NB4 (cell line): ENCODE data around the gene PFKFB3.

ENCODE experiments used
- DNase-seq: peaks from one replicate; pipeline ENCODE4 v3.0.0; 2010; ENCODE audit warnings: low read depth
- H3K4me3 ChIP-seq: one replicate; pipeline ENCODE4 v1.5.1; 2011; ENCODE audit warnings: mild to moderate bottlenecking, low read depth, low read length, moderate library complexity
- CTCF ChIP-seq: IDR thresholded peaks from one replicate; pipeline ENCODE4 v1.5.1; 2012; ENCODE audit warnings: low read depth, low read length
- MYC ChIP-seq: IDR thresholded peaks from 2 replicates; pipeline ENCODE4 v1.6.1; 2011; ENCODE audit warnings: low read depth, low read length
- POLR2A ChIP-seq: IDR thresholded peaks from 2 replicates; pipeline ENCODE4 v1.6.1; 2011; ENCODE audit warnings: mild to moderate bottlenecking; ENCODE audit not compliant: insufficient read length; ENCODE audit errors: extremely low read depth
- TF ChIP-seq, protein P1 (sequence below): IDR thresholded peaks from 2 replicates; pipeline ENCODE4 v1.6.1; 2011; ENCODE audit warnings: low read depth, low read length

The PFKFB3 gene

DNA sequence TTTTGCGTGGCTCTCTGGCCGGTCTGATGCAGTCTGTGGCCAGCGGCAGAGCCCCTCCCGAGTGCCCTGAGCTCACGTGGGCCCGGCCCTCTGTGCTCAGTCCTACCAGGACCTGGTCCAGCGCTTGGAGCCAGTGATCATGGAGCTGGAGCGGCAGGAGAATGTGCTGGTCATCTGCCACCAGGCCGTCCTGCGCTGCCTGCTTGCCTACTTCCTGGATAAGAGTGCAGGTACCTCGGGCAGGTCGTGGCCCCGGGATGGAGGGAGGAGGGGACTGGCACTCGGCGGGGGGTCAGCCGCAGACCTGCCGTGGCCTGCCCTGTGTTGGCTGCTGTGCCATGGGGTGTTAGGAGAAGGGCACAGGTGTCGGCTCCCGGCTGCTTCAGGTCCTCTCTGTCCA, 20.0 kb downstream of the PFKFB3 start:
- no peak for DNase-seq
- no peak overlapping the region for H3K4me3 ChIP-seq
- TF ChIP-seq, protein P1, sequence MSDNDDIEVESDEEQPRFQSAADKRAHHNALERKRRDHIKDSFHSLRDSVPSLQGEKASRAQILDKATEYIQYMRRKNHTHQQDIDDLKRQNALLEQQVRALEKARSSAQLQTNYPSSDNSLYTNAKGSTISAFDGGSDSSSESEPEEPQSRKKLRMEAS: no peak
- TF ChIP-seq MYC (no peak), CTCF (no peak), POLR2A (no peak)

- TF ChIP-seq MYC (no peak), CTCF (no peak), POLR2A (no peak)
- TF ChIP-seq, protein P1: no peak
- DNase-seq: no peak
- H3K4me3 ChIP-seq: no peak overlapping the region
These were observed 21.2 kb downstream of the PFKFB3 start for GRCh38 chr10:6223981-6224380.

- no peak for DNase-seq
- H3K4me3 ChIP-seq: no peak overlapping the region
- TF ChIP-seq POLR2A: no peak
- no peak for TF ChIP-seq CTCF
- TF ChIP-seq MYC: no peak
- TF ChIP-seq, protein P1: no peak
These were observed 22.0 kb downstream of the PFKFB3 start for GRCh38 chr10:6224781-6225180.

DNA sequence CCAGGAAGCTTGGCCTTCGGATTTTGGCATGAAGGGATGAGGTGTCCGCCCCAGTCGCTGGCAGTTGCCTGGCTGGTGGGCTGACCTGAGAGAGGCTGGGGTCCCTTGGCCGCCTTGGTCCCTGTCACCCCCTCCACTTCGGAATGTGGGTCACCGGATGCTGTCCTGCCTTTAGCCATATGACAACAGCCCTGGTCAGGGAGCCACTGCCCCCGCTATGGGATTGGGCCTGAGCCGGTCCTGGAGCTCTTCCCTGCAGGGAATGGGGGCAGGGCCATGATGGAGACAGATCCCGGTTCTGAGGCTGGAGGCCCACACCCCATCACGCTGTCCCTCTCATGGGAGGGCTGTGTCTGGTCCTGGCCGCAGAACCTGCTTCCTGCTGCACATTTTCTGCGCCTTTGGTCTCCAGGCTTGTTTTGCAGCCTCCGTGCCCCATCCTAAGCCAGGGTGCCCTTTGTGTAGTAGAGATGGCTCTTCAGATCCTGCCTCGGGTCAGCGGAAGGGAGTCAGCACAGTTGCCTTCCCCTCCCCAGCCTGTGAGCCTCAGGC, 22.6 kb downstream of the PFKFB3 start:
- TF ChIP-seq POLR2A: no peak
- TF ChIP-seq, protein P1: no peak
- TF ChIP-seq CTCF: no peak
- TF ChIP-seq MYC: no peak
- no peak overlapping the region for H3K4me3 ChIP-seq
- no peak for DNase-seq

DNA sequence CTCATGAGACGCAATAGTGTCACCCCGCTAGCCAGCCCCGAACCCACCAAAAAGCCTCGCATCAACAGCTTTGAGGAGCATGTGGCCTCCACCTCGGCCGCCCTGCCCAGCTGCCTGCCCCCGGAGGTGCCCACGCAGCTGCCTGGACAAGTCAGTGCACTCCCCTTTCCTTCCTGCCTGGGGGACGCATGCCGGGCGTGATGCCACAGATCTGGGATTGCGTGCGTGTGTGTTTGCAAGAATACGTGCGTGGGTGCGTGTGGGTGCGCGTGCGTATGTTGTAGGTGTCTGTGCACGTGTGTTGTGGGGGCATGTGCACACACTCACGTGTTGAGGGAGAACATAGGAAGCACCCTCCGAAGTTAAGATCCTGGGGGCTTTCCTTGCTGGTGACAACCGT, 23.5 kb downstream of the PFKFB3 start:
- DNase-seq: no peak
- TF ChIP-seq, protein P1: no peak
- TF ChIP-seq POLR2A (no peak), CTCF (no peak), MYC (no peak)
- H3K4me3 ChIP-seq: no peak overlapping the region

DNA sequence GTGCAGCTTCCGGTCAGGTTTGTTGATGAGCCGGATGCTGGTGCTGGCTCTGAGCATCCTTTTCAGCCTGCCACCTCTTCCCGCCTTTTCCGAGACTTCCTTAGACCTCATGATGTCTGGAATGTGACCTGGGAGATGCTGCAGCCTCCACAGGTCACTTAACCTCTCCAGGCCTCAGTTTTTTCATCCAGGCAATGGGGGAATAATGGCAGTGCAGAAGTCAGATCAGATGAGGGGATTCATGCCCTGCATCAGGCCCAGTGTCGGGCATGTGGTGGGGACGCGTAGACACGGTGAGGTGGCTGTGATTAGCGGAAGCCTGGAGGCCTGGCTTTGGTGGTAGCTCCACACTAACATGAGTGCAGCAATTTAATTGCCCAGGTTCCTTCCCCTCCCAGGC, 24.6 kb downstream of the PFKFB3 start:
- DNase-seq: no peak
- no peak overlapping the region for H3K4me3 ChIP-seq
- TF ChIP-seq POLR2A (no peak), CTCF (no peak), MYC (no peak)
- TF ChIP-seq, protein P1: no peak
